Loucy (cell line): ENCODE measurements around the gene NAALADL2.
"Not testable (repeated sequence)": the region's sequence is repeated elsewhere in the genome, so short reads cannot be mapped to it uniquely, and the experiment has no call there.

ENCODE experiments used
- H2AFZ ChIP-seq: fragments of 200-600 bp; sonication (generic); 2 replicates; pipeline ENCODE4 v1.6.0; 2016; ENCODE audit warnings: antibody characterized with exemption, mild to moderate bottlenecking, low read length, moderate library complexity
- H3F3A ChIP-seq: fragments of 200-600 bp; 2 replicates; pipeline ENCODE4 v1.6.0; 2016; ENCODE audit warnings: antibody characterized with exemption, low read depth, mild to moderate bottlenecking
- H3K27me3 ChIP-seq: fragments of 200-600 bp; sonication (generic); 2 replicates; pipeline ENCODE4 v1.6.1; 2014; ENCODE audit warnings: low read length, mild to moderate bottlenecking; ENCODE audit not compliant: insufficient read depth, poor library complexity, severe bottlenecking
- H3K36me3 ChIP-seq: fragments of 200-600 bp; sonication (generic); 2 replicates; pipeline ENCODE4 v1.6.1; 2016; ENCODE audit warnings: low read length; ENCODE audit not compliant: insufficient read depth
- H3K4me1 ChIP-seq: fragments of 200-600 bp; sonication (generic); 2 replicates; pipeline ENCODE4 v1.5.1; 2014; ENCODE audit warnings: low read length, mild to moderate bottlenecking; ENCODE audit not compliant: insufficient read depth, poor library complexity, severe bottlenecking
- H3K4me2 ChIP-seq: fragments of 200-600 bp; sonication (generic); 2 replicates; pipeline ENCODE4 v1.6.0; 2014; ENCODE audit warnings: antibody characterized with exemption, low read length, low read depth, mild to moderate bottlenecking; ENCODE audit not compliant: poor library complexity, severe bottlenecking
- H3K4me3 ChIP-seq: fragments of 200-600 bp; sonication (generic); 2 replicates; pipeline ENCODE4 v1.5.1; 2014; ENCODE audit warnings: low read length, mild to moderate bottlenecking, mixed read lengths; ENCODE audit not compliant: poor library complexity, severe bottlenecking
- H3K79me2 ChIP-seq: fragments of 200-600 bp; sonication (generic); 2 replicates; pipeline ENCODE4 v1.6.1; 2014; ENCODE audit warnings: low read length; ENCODE audit not compliant: insufficient read depth
- H3K9ac ChIP-seq: fragments of 200-600 bp; sonication (generic); 2 replicates; pipeline ENCODE4 v1.6.0; 2014; ENCODE audit warnings: mild to moderate bottlenecking, low read depth, low read length, moderate library complexity; ENCODE audit not compliant: poor library complexity, severe bottlenecking
- H3K9me2 ChIP-seq: fragments of 200-600 bp; sonication (generic); replicated peaks from 2 replicates; pipeline ENCODE4 v1.6.1; 2016; ENCODE audit warnings: low read depth, low read length, mixed read lengths
- H3K9me3 ChIP-seq: fragments of 200-600 bp; sonication (generic); 2 replicates; pipeline ENCODE4 v1.6.1; 2014; ENCODE audit warnings: mild to moderate bottlenecking, antibody characterized with exemption, low read length, low read depth; ENCODE audit not compliant: insufficient read depth
- H4K20me1 ChIP-seq: fragments of 200-600 bp; sonication (generic); 2 replicates; pipeline ENCODE4 v1.6.0; 2014; ENCODE audit warnings: antibody characterized with exemption, low read length, mild to moderate bottlenecking; ENCODE audit not compliant: insufficient read depth, poor library complexity, severe bottlenecking
- EZH2phosphoT487 ChIP-seq: fragments of 200-600 bp; IDR thresholded peaks from 2 replicates; pipeline ENCODE4 v1.6.1; 2018; ENCODE audit warnings: antibody characterized with exemption, mild to moderate bottlenecking, moderate library complexity, borderline replicate concordance
- TF ChIP-seq, protein P1 (sequence below): fragments of 200-600 bp; sonication (generic); conservative IDR thresholded peaks from 2 replicates; pipeline ENCODE4 v1.5.1; 2014; ENCODE audit warnings: mild to moderate bottlenecking, antibody characterized with exemption, low read length

The NAALADL2 gene

DNA sequence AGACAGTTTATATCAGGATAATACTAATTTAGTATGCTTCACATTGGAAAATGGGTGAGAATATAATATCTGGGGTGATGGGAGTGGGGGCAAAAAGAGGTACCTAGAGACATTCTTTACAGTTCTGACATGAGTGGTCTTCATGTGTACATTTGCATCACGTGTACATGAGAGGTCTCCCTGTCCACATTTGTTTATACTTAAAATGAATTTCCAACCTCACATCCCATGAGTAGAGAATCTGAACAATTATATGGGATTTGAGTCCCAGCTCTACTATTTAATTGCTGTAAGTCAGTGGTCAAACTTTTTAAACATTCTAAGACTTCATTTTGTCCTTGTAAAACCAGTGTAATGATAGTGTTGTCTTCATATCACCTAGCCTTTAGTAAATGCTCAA lies 408.4 kb downstream of the NAALADL2 start:
- Histone ChIP-seq H3K36me3 (no peaks in the 10 kb centered on the region), H3K27me3 (no peaks in the 10 kb centered on the region), H3K79me2 (no peaks in the 10 kb centered on the region), H3F3A (no peaks in the 10 kb centered on the region), H3K4me3 (no peak overlapping the region), H4K20me1 (no peaks in the 10 kb centered on the region), H3K4me2 (no peak overlapping the region), H2AFZ (no peak overlapping the region), H3K4me1 (no peaks in the 10 kb centered on the region), H3K9me2 (no peaks in the 10 kb centered on the region), H3K9ac (no peak overlapping the region), H3K9me3 (no peaks in the 10 kb centered on the region)
- TF ChIP-seq EZH2phosphoT487 = no peak

DNA sequence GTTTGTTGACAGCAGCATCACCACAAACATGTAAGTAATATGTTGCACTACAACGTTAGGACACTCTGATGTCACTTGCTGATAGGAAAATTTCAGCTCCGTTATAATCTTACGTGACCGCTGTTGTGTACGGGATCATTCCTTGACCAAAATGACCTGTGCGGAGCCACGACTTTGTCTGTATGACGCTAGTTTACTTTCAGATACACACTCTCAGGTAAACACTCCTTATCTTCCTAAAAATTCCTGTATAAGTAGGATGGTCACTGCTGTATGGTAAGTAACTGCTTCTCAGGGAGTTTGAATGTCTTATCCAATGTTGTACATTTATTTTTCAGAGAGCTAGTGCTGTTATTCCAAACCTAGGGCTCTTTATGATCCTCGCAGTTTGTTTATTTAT lies 410.3 kb downstream of the NAALADL2 start:
- Histone ChIP-seq H3K27me3 (no peaks in the 10 kb centered on the region), H4K20me1 (no peaks in the 10 kb centered on the region), H3K36me3 (no peaks in the 10 kb centered on the region), H3K4me1 (no peaks in the 10 kb centered on the region), H3K4me3 (no peak overlapping the region), H3F3A (no peaks in the 10 kb centered on the region), H2AFZ (no peak overlapping the region), H3K9me3 (no peaks in the 10 kb centered on the region), H3K9me2 (no peaks in the 10 kb centered on the region), H3K9ac (no peak overlapping the region), H3K4me2 (no peak overlapping the region), H3K79me2 (no peaks in the 10 kb centered on the region)
- no peak for TF ChIP-seq EZH2phosphoT487
- TF ChIP-seq, protein P1, sequence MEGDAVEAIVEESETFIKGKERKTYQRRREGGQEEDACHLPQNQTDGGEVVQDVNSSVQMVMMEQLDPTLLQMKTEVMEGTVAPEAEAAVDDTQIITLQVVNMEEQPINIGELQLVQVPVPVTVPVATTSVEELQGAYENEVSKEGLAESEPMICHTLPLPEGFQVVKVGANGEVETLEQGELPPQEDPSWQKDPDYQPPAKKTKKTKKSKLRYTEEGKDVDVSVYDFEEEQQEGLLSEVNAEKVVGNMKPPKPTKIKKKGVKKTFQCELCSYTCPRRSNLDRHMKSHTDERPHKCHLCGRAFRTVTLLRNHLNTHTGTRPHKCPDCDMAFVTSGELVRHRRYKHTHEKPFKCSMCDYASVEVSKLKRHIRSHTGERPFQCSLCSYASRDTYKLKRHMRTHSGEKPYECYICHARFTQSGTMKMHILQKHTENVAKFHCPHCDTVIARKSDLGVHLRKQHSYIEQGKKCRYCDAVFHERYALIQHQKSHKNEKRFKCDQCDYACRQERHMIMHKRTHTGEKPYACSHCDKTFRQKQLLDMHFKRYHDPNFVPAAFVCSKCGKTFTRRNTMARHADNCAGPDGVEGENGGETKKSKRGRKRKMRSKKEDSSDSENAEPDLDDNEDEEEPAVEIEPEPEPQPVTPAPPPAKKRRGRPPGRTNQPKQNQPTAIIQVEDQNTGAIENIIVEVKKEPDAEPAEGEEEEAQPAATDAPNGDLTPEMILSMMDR = no peak

DNA sequence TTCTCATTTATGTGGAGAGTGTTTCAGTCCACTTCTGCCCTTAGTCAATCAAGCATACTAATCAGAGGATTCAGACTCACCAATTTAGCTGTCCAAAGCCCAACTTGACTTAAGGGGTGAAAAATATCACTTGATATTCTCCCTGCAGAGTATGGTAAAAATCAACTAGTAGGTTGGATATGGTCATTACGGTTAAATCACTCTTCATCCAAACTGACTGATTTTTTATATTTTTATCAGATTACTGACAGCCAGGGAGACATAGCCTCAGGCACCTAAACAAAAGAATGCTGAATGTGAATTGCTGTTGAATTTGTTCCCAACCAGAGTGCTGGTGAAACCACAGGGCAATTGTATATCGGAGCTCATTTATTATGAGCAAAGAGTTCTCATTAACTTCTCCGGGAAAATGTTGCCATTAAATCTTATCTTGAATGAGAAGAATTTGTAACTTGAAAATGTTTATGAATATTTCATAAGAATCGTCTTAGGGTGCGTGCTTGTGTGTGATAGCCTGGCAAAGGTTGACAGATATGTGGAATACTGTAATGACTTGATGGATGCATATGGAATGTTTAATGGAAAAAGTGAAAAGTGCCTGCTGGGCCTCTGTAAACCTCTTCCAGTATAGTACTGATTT lies 411.2 kb downstream of the NAALADL2 start:
- TF ChIP-seq, protein P1 = no peak
- TF ChIP-seq EZH2phosphoT487 = no peak
- no peak overlapping the region for H3K9ac ChIP-seq
- no peak overlapping the region for H3K4me3 ChIP-seq
- H2AFZ ChIP-seq = no peak overlapping the region
- no peaks in the 10 kb centered on the region for H3K36me3 ChIP-seq
- no peaks in the 10 kb centered on the region for H3K79me2 ChIP-seq
- no peaks in the 10 kb centered on the region for H3K9me2 ChIP-seq
- no peaks in the 10 kb centered on the region for H3K9me3 ChIP-seq
- no peaks in the 10 kb centered on the region for H3K27me3 ChIP-seq
- H3F3A ChIP-seq = no peaks in the 10 kb centered on the region
- no peaks in the 10 kb centered on the region for H4K20me1 ChIP-seq
- H3K4me1 ChIP-seq = no peaks in the 10 kb centered on the region
- H3K4me2 ChIP-seq = no peak overlapping the region

DNA sequence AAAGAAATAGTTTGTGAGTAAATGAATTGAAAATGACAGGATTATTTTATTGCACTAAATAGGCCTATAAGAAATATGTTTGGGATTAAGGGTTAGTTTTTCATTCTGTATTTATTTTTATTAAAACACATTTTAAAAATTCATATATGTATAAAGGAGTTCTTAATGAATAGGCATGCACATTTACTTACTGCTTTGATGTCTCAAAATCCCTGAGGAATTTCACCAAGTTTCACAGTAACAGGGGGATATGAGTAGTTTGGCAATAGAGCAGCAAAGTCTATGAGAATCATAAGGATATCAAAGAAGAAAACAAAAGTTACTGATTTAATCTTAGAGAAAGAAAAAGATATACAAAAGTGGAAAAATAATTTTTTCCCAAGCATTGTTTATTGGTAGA lies 411.7 kb downstream of the NAALADL2 start:
- H3K4me2 ChIP-seq = no peak overlapping the region
- H3K9ac ChIP-seq = no peak overlapping the region
- no peaks in the 10 kb centered on the region for H3K9me2 ChIP-seq
- H3K36me3 ChIP-seq = no peaks in the 10 kb centered on the region
- no peaks in the 10 kb centered on the region for H3K4me1 ChIP-seq
- no peaks in the 10 kb centered on the region for H3K9me3 ChIP-seq
- H4K20me1 ChIP-seq = no peaks in the 10 kb centered on the region
- no peaks in the 10 kb centered on the region for H3F3A ChIP-seq
- H3K27me3 ChIP-seq = no peaks in the 10 kb centered on the region
- H3K4me3 ChIP-seq = no peak overlapping the region
- no peaks in the 10 kb centered on the region for H3K79me2 ChIP-seq
- TF ChIP-seq, protein P1 = no peak
- no peak for TF ChIP-seq EZH2phosphoT487
- H2AFZ ChIP-seq = no peak overlapping the region

DNA sequence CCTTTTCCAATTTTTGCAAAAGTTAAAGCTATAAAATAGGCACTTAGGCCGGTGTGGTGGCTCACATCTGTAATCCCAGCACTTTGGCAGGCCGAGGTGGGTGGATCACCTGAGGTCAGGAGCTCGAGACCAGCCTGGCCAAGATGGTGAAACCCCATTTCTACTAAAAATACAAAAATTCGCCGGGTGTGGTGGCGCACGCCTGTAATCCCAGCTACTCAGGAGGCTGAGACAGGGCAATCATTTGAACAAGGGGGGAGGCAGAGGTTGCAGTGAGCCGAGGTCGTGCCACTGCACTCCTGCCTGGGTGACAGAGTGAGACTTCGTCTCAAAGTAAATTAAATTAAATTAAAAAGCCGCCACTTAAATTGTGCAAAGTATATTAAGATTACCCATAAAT lies 412.3 kb downstream of the NAALADL2 start:
- not testable (repeated sequence) for H2AFZ ChIP-seq, H4K20me1 ChIP-seq, H3K9me2 ChIP-seq, H3K9me3 ChIP-seq, H3K27me3 ChIP-seq, H3K4me3 ChIP-seq, H3K9ac ChIP-seq, H3K4me2 ChIP-seq, H3F3A ChIP-seq, H3K79me2 ChIP-seq, H3K36me3 ChIP-seq, H3K4me1 ChIP-seq
